Activated CD8-positive, alpha-beta memory T cell treated with anti-CD3 and anti-CD28 coated beads for 24 hours (primary cell): ENCODE data around the gene EBI3.
"Not testable (repeated sequence)": the region's sequence is repeated elsewhere in the genome, so short reads cannot be mapped to it uniquely, and the experiment has no call there.

Experiments used
- DNase-seq: peaks from one replicate; pipeline ENCODE4 v3.0.0-alpha.2; 2020

The EBI3 gene

DNA sequence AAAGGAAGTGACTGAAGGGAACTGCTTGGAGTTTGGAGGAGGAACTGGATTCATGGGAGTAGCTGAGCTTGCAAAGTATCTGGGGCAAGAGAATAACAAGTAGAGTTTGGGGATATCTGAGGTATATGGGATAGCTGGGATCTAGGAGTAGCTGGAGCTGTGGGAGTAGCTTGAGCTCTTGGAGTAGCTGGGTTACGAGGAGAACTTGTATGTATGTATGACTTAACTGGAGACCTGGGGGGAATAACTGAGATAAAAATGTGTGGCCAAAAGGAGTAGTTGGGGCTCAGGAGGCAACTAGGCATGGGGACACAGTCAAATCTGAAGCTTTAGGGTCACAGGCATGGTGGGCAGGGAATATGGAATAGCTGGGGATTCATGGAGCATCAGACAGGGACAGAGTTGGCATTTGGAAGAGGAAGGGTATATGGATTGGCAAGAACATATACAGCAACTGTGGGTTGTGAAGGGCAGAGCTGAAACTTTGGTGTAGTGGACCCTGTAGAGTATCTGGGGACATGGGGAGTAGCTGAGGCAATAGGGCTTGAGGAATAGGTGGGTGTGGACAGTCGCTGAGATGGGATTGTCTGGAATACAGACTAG, 28.3 kb upstream of the EBI3 start:
- DNase-seq: no peak

DNA sequence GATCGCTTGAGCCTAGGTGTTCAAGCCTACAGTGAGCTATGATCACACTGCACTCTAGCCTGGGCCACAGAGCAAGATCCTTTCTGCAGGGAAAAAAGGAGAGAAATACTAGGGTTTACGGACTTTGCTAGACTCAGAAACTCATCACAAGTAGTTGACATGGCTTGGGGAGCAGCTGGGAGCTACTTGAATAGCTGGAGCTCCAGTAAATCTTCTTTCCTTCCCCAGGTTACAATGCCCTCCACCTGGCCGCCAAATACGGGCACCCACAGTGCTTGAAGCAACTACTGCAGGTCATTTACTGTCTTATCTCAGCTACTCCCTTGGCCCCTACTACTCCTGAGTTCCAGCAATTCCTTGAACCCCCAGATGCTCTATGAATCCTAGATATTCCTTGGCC, 27.5 kb upstream of the EBI3 start:
- no peak for DNase-seq

DNA sequence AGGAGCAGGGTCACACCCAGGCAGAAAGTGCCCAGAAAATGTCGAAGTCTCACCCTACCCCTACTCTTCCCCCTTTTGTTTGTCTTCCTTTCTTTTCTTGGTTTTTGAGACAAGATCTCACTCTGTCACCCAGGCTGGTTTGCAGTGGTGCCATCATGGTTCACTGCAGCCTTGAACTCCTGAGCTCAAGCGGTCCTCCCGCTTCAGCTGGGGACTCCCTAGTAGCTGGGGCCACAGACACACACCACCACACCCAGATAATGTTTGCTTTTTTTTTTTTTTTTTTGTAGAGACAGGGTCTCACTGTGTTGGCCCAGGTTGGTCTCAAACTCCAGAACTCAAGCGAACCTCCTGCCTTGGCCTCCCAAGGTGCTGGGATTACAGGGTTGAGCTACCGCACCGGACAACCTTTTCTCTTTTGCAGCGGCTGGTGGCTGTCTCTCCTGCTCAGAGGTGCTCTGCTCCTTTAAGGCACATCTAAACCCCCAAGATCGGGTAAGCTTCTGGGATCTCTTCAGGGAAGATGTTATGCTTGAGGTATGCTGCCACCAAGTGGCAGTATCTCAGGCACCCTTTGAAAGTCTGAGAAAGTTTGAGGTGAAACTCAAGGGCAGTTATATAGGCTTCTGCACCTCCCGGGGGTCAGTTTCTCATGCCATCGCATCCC, 22.4 kb upstream of the EBI3 start:
- DNase-seq: no peak

- DNase-seq: no peak
These were observed 20.8 kb upstream of the EBI3 start for GRCh38 chr19:4208385-4209094.

- no peak for DNase-seq
These were observed 19.1 kb upstream of the EBI3 start for GRCh38 chr19:4210166-4210731.

DNA sequence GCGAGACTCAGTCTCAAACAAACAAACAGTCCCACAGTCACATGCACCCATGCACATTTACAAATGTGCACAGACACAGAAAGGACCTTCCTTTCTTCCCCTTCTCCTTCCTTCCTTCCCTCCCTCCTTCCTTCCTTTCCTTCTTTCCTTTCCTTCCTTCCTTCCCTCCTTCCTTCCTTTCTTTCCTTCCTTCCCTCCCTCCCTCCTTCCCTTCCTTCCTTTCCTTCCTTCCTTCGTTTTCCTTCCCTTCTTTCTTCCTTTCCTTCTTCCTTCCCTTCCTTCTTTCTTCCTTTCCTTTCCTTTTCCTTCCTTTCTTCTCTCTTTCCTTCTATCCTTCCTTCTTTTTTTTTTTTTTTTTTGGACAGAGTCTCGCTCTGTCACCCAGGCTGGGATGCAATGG, 16.2 kb upstream of the EBI3 start:
- DNase-seq: no peak

DNA sequence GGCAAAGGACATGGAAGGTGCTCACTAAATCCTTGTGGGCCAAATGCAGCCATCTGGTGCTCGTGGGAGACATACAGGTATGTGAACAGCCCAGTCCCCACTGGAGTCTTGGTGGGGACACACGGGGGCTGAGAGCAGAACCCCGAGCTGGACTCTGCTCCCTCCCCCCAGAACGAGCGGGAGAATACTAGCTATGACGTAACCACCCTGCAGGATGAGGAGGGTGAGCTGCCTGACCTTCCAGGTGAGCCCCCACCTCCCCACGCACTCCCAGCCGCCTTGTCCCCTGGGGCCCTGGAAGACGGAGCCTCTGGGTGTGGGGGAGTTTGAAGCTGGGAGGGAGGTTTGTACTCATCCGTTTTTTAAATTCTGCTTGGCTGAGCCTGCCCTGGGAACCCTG, 13.5 kb upstream of the EBI3 start:
- no peak for DNase-seq

DNA sequence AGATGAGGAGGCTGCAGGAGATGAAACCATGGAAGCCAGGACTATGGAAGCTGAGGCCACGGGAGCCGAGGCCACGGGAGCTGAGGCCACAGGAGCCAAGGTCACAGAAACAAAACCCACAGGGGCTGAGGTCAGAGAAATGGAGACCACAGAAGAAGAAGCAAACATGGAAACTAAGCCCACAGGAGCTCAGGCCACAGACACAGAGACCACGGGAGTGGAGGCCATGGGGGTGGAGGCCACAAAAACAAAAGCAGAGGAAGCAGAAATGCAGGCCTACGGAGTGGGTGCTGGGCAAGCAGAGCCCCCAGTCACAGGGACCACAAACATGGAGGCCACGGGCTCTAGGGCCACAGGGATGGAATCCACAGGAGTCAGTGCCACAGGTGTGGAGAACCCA, 12.5 kb upstream of the EBI3 start:
- DNase-seq: no peak

DNA sequence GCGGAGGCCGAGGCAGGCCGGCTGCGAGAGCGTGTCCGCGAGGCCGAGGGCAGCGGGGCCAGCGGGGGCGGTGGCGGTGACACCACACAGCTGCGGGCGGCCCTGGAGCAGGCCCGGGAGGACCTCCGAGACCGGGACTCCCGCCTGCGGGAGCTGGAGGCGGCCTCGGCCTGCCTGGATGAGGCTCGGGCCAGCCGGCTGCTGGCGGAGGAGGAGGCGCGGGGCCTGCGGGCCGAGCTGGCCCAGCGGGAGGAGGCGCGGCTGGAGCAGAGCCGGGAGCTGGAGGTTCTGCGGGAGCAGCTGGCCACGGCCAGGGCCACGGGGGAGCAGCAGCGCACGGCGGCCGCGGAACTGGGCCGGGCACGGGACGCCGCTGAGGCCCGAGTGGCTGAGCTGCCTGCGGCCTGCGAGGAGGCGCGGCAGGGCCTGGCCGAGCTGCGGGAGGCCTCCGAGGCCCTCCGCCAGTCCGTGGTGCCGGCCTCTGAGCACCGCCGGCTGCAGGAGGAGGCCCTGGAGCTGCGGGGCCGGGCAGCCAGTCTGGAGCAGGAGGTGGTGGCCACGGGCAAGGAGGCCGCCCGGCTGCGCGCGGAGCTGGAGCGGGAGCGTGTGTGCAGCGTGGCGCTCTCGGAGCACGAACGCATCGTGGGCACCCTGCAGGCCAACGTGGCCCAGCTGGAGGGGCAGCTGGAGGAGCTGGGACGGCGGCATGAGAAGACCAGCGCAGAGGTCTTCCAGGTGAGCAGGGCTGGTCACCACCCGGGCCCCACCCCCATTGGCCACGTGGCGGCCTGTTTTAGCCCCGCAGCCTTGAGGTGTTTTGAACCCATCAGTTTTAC, 11.7 kb upstream of the EBI3 start:
- no peak for DNase-seq

- DNase-seq: not testable (repeated sequence)
These were observed 10.8 kb upstream of the EBI3 start for GRCh38 chr19:4218523-4218922.

GRCh38 chr19:4220188-4220587, 9.1 kb upstream of the EBI3 start:
- DNase-seq: no peak

DNA sequence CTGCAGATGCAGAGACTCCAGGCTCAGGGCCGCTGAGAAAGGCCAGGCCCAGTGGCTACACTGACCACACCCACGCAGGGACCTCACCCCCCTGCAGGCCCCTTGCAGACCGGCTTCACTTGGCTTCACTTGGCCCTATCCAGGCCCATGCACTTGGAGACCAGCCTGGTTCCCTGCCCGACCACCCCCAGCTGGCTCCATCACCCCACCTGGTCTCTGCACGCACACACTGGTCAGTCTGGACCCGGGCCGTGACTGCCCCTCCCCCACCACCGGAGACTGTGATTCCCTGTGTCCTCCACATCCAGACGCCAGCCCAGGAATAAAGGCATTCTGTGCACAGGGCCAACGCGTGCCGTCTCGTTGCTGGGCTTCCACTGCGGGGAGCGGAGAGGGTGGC, 4.9 kb upstream of the EBI3 start:
- DNase-seq: no peak

DNA sequence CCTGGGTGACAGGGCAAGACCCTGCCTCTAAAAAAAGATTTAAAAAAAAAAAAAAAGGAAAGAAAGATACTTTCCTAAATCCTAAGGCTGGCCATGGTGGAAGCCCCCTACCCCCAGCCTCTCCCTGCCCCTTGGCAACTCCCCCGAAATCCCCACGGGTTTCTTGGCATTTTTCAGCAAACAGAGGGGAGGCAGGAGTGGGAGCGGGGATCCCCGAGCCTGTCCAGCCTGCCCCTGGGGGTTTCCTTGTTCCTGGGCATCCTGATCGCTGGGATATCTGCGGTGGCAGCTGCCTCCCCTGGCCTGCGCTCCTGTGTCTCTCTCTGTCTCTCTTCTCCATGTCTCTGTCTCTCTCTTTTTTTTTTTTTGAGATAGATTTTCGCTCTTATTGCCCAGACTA, 3.4 kb upstream of the EBI3 start:
- no peak for DNase-seq

DNA sequence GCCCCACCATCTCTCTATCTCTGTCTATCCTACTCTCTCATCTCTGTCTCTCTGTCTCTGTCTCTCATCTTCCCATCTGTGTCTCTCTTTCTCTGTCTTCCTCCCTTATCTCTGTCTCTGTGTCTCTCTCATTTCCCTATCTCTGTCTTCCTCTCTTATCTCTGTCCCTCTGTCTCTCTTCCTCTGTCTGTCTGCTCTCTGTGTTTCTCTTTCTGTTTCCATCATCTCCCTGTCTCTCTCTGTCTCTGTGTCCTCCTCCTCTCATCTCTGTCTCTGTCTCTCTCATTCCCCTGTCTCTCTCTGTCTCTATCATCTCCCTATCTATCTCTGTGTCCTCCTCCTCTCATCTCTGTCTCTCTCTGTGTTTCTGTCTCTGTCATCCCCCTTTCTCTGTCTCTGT, 1.6 kb upstream of the EBI3 start:
- no peak for DNase-seq

GRCh38 chr19:4228765-4229178, 551 bp upstream of the EBI3 start:
- no peak for DNase-seq

GRCh38 chr19:4230237-4230636, 914 bp downstream of the EBI3 start:
- not testable (repeated sequence) for DNase-seq

DNA sequence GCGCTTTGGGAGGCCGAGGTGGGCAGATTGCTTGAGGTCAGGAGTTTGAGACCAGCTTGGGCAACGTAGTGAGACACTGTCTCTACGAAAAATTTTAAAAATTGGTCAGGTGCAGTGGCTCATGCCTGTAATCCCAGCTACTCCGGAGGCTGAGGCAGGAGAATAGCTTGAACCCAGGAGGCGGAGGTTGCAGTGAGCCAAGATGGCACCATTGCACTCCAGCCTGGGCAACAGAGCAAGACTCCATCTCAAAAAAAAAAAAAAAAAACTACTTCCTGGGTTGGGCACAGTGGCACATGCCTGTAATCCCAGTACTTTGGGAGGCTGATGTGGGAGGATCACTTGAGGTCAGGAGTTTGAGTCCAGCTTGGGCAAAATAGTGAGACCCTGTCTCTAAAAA, 2.2 kb downstream of the EBI3 start:
- DNase-seq: not testable (repeated sequence)

DNA sequence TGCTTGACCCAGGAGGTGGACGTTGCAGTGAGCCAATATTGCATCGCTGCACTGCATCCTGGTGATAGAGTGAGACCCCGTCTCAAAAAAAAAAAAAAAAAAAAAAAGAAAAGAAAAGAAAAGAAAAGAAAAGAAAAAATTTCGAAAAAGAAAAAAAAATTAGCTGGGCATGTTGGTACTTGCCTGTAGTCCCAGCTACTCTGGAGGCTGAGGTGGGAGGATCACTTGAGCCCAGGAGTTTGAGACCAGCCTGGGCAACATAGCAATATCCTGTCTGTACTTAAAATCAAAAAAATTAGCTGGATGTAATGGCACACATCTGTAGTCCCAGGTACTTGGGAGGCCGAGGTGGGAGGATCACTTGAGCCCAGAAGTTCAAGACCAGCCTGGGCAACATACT, 2.8 kb downstream of the EBI3 start:
- not testable (repeated sequence) for DNase-seq

GRCh38 chr19:4232614-4233281, 3.4 kb downstream of the EBI3 start:
- DNase-seq: no peak

GRCh38 chr19:4233282-4233853, 4.0 kb downstream of the EBI3 start:
- DNase-seq: peak; percentile 88

DNA sequence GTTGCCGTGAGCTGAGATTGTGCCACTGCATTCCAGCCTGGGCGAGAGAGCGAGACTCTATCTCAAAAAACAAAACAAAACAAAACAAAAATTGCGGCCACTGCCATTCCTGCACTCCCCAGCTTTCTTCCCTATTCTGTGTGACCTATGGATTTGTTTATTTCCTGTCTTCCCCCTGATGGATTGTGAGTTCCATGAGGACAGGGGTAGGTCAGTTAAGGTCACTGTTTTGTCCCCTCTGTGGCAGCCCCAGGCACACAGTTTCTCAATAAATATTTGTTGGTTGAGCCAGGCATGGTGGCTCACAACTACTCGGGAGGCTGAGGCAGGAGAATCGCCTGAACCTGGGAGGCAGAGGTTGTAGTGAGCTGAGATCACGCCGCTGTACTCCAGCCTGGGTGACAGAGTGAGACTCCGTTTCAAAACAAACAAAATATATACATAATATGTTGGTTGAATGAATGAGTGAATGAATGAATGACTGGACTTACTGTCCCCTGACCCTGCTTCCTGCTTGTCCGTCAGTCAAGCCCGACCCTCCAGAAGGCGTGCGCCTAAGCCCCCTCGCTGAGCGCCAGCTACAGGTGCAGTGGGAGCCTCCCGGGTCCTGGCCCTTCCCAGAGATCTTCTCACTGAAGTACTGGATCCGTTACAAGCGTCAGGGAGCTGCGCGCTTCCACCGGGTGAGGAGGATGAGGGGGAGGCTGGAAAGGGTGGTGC, 5.0 kb downstream of the EBI3 start:
- DNase-seq: no peak

DNA sequence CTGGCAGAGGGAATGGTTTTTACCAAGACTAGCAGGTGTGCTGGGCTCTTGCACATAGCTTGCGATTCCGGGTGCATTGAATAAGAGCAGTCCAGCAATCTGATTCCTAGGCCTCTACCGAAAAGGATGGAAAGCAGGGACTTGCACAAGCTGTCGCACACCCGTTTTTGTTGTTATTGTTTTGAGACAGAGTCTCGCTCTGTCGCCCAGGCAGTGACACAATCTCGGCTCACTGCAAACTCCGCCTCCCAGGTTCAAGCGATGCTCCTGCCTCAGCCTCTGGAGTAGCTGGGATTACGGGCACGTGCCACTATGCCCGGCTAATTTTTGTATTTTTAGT, 5.5 kb downstream of the EBI3 start:
- no peak for DNase-seq
